Stimulated activated CD4-positive, alpha-beta T cell treated with anti-CD3 and anti-CD28 coated beads, Interleukin-15, amount 100 ng/mL, for 48 hours (primary cell): ENCODE measurements around the gene CCDC27.

Experiments used
- DNase-seq, 2 donors: peaks; one replicate each; pipeline ENCODE4 v3.0.0-alpha.2; 2020; ENCODE audit warnings: low read depth in 2 of 2

CCDC27 gene

GRCh38 chr1:3817821-3818597 is 65.8 kb downstream of the CCDC27 start:
- DNase-seq = no peak

DNA sequence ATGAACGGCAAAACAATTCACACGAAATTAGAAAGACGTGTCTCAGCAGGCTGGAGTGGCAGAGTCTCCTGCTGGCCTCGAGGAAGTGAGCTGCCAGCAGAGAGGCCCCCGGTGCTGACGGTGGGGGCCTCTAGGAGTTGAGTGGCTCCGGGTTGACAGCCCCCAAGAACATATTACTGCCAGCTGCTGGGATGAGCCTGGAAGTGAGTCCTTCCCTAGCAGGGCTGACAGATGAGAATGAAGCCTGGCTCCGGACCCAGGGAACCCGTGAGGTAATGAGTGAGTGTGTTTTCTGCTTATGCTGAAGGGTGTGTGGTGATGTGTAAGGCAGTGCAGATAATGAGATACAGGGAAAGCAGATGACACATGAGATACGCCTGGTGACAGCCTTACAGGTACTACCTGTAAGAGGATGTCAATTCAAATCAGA is 67.5 kb downstream of the CCDC27 start:
- no peak for DNase-seq

DNA sequence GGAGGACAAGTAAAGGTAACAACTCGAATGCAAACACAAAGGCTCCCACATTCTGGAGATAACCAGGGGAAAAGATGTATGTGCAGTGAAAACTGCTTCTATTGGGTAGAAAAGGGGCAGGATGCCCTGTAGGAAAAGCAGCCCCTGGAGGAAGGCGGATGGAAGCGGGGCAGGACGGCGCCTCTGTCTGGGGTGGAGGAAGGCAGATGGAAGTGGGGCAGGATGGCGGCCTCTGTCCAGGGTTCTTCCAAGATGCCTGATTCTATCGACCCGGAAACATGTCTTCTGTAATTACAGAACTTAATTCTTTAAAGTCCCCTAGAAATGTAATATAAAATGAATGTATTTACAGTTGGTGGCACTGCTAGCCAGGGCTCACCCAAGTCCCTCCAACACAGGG is 68.1 kb downstream of the CCDC27 start:
- no peak for DNase-seq

DNA sequence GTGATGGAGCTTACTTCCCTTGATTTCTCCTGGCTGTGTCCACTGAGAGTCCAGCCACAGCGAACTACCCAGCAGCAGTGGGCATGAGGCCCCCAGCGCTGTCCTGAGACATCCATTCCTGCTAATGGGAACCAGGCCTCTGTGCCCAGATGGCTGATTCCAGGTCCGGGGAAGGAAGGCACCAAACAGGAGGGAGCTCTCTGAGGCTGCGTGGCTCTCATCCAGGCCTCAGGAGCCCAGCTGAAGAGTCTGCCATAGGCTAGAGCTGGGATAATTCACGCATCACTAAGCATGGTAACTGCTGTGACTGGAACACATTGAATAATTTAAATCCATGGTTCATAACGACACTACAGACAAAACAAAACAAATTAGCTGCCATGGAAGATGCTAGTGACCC is 68.8 kb downstream of the CCDC27 start:
- DNase-seq = no peak
